GM18507 (cell line): Measurements from ENCODE around the gene TBCEL.
"Not testable (repeated sequence)": the region's sequence is repeated elsewhere in the genome, so short reads cannot be mapped to it uniquely, and the experiment has no call there.

Source experiments
- DNase-seq: peaks from one replicate; pipeline ENCODE4 v3.0.0; 2011; ENCODE audit warnings: low read depth; ENCODE audit not compliant: insufficient read length; ENCODE audit errors: extremely low spot score
- FAIRE-seq: peaks from 2 replicates; lab custom pipeline; 2011; peaks lifted over from hg19 to GRCh38; lab: Jason Lieb, UNC

TBCEL gene

DNA sequence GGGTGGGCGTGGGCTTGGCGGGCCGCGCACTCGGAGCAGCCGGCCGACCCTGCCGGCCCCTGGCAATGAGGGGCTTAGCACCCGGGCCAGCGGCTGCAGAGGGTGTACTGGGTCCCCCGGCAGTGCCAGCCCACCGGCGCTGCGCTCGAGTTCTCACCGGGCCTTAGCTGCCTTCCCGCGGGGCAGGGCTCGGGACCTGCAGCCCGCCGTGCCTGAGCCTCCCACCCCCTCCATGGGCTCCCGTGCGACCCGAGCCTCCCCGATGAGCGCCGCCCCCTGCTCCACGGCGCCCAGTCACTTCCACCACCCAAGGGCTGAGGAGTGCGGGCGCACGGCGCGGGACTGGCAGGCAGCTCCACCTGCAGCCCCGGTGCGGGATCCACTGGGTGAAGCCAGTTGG lies 2.2 kb upstream of the TBCEL start:
- not testable (repeated sequence) for FAIRE-seq

DNA sequence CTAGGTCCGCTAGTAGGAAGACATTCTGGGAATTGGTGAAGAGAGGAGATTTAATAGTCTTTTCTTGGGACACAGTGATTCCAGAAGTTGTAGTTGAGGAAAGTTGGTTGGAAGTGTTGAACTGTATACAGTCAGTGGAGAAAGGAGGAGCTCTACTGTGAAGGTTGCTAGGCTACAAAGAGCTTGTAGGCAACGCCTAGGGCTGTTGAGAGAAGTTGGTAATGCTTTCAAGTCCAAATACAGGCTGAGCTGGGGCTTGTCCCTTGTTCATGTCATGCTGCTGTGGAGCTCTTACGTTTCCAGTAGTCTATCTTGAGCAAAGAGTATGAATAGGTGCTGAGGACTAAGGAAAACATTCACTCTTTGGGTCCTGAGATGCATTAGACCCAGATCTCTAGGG lies 1.1 kb downstream of the TBCEL start:
- DNase-seq (no peak), FAIRE-seq (no peak)

More for the DNA sequence above, 2.2 kb upstream of the TBCEL start:
- DNase-seq = not testable (repeated sequence)

DNA sequence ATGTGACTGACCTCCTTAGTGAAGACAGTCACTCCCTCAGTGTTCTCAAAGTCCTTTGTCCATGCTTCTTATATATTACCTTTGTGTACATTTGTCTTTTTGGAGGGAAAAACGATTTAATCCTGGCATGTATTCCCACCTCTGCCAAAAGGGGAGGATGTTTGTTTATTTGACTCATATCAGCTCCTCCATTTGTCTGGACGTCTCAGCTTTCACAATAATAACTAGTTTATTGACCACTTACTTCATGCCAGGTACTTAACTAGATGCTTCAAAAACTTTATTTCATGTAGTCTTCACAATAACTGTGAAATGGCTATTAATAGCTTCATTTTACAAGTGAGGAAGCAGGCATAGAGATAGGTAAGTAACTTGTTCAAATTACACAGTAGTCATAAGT lies 5.3 kb downstream of the TBCEL start:
- no peak for DNase-seq

DNA sequence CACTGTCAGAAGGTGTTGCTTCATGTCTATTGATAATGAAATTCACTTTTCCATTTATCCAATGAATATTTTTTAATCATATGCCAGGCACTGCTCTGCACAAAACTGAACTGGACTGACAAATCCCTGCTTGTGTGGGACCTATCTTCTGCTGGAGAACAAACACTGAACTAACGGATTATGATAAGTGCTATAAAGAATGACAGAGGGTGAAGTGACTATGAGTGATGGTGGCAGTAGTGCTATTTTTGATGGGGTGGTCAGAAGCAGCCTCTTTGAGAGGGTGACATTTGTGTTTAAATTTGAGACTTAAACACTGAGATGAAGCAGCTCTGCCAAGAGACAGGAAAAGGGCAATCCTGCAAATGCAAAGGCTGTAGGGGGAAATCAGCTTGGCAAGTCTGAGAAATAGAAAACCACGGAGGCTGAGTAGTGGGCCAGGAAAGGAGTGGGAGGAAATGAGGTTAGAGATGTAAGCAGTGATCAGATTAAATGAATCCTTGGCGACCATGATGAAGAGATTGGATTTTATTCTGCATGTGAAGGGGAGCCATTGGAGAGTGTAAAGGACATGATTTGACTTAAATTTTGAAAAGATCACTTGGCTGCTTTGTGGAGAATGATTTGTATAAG lies 6.0 kb downstream of the TBCEL start:
- DNase-seq (no peak), FAIRE-seq (no peak)

More for the DNA sequence above, 5.3 kb downstream of the TBCEL start:
- FAIRE-seq = no peak

DNA sequence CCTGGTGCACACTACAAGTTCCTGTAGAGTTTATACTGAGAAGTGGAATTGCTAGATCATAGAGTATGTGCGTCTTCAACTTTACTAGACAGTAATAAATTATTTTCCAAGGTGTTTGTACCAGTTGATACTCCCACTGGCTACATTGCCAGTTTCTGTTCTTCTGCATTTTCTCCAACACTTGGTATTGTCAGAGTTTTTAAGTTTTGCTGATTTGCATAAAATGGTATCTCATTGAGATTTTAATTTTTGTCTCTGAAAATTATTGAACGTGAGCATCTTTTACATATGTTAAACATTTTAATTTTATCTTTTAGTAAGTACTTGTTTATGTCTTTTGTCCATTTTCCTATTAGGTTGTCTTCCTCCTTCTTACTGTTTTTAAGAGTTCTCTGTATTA lies 7.3 kb downstream of the TBCEL start:
- no peak for DNase-seq
- no peak for FAIRE-seq

DNA sequence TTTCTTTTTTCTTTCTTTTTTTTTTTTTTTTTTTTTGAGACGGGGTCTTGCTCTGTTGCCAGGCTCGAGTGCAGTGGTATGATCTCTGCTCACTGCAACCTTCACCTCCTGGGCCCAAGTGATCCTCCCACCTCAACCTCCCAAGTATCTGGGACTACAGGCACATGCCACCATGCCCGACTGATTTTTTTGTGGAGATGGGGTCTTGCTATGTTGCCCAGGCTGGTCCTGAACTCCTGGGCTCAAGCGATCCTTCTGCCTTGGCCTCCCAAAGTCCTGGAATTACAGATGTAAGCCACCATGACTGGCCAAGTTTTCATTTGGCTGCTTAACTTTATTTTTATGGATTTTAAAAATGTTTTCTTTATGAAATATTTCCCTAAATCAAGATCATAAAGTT lies 7.7 kb downstream of the TBCEL start:
- FAIRE-seq, DNase-seq: not testable (repeated sequence)

DNA sequence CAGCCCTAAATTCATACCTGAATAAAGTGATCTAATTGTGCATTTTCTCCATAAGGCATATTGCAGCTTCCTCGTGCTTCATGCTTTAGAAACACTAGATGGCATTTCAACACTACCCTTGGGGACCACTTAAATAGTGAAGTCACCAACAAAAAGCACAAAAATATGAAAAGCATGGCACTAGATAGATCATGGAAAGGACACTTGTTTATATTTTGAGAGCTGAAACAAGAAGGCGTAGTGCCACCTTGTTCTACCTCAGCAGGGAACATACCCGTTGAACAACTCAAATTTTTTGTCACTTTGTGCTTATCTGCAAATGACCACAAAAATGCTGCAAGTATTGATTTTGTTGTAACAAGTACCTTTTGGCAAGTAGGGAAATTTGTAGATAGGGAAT lies 8.6 kb downstream of the TBCEL start:
- no peak for FAIRE-seq
- DNase-seq = no peak

DNA sequence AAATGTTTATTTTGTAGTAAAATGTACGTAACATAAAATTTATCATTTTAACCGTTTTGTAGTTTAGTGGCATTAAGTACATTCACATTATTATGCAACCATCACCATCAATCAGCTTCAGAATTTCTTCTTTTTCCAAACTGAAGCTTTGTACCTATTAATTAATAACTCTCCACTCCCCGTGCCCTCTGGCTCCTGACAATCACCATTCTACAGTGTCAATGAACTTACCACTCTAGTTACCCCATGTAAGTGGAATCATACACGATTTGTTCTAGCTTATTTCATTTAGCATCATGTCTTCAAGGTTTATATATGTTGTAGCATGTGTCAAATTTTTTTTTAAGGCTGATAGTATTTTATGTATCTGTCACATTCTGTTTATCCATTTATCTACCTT lies 9.7 kb downstream of the TBCEL start:
- FAIRE-seq = peak; percentile 18

DNA sequence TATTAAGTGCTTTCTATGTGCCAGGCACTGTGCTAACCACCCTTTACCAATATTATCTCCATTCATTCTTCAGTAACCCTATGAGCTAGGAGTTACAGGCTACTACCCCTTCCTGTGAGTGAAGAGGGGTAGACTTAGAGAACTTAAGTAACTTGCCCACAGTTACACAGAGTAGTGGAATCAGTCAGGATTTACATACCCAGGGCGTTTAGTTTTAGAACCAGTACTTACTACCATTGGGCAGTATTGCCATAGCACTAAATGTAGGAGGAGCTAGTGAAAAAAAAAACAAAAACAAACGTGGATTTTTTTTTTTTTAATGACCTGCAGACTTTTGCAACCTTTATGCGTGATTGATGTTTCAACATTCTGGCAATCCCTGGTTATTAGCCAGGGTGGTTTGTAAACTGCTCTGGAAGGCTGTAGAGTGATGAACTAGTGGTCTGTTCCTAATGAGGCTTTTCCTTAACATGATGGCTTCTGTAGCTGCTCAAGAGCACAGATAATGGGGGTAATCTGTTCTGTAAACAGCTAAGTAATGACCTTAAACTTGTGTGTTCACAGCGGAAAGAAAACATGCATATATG lies 11.4 kb downstream of the TBCEL start:
- DNase-seq (no peak), FAIRE-seq (no peak)

More for the DNA sequence above, 9.7 kb downstream of the TBCEL start:
- no peak for DNase-seq

DNA sequence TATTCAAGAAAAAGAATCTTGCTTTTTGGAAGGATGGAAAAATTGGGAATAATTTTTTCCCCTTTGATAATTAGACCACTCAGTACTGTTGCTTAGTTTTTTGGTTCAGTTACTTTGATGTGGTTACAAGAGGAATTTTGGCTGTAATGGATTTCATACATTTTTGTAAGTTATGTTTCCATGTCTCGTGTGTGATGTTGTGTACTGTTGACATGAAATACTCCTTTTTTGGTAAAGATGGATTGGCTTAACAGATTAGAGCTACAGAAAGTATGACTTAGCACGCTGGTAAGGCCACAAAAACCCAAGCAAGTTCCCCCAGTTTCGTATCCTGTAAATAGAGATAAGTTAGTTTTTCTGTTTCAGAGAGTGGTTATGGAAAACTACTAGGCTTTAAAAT lies 11.9 kb downstream of the TBCEL start:
- DNase-seq (no peak), FAIRE-seq (peak; percentile 64)

DNA sequence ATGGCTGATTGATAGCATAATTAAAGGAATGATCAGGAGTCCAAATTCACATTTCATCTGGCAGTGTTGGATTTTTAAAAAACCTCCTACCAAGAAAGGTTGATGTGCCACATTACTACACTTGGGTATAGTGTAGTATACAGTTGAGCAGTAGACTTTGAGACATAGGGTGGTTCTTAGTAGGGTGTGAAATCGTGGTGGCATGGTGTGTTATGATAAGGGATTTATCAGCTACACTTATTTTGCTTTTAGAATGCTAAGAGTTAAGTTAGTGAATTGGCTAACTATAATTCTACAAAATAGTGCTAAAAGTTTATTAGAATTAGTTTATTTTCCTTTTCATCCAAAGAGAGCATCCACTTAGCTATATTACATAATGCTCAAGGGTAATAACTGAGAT lies 13.1 kb downstream of the TBCEL start:
- DNase-seq = no peak
- FAIRE-seq = no peak

DNA sequence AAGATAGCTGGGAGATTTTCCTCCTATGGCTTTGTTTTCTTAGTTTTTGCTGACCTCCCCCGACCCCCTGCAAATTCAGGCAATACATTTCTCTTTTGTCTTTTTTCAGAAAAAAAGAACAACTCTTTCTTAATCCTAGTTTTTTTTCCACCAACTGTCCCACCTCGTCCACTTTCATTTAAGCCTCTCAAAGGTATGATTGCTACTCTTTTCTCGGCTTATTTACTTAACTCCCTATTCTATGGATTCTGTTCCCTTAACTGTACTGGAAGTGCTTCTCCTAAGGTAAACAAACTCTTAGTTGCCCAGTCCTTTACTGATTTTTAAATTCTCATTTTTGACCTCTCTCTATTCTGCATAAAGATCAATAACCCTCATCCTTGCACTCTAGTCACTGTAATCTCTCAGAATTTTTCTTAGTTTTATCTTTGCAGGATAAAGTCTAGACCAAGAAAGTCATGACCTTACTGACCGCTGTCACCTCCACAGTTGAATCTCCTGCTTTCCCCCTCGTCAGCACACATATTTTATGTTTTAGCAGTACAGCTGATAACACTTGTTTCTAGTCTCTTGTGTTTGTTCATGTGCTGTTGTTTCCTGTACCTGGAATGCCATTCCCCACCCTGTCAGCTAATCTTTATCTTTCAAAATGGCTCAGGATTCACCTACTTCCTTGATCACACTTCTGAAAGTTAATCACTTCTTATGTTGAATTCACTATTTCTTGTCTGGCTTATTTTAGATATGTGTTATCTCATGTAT lies 14.9 kb downstream of the TBCEL start:
- no peak for FAIRE-seq
- no peak for DNase-seq

DNA sequence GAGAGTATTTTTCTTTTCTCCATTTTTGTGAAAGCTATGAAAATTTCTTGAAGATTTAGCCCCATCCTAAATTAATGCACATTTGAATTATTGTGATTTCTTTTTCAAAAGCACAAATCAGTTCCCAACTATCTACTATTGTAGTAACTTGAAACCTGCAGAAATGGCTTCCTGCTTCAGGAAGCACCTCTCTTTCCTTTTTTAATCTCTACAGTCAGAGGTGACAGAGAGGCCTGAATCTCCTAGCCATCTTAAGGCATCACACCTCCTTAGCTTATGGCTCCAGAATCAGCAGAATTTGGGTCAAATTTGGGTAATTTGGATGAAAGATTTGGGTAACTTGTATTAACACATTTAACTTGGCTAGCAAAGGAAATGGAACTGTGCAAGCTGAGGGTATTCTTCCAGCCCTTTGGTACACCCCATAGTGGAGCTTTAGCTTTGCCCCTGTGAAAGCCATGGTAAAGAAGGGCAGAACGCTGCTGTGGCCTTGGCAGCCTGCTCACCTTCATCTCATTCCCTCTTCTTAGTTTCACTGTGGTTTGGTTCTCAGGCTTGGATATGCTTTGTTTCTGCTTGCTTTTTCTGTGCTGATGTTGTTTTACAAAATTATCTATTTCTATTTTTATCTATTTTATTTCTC lies 16.2 kb downstream of the TBCEL start:
- FAIRE-seq (no peak), DNase-seq (no peak)

DNA sequence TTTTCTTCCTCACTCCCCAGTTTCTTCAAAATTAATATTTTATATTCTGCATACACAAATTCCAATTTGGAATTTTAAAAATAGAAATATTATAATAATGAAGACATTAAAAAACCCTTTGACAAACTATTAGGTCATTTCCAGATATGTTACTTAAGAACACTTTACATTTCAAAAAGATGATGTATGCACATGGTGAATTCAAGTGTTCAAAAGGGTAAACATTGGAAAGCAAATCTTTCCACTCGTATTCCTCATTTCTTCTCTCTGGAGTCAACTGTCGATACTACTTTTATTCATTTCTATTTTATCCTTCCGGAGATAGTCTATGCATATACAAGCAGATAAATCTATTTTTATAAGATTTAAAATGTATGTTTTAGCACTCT lies 16.7 kb downstream of the TBCEL start:
- no peak for FAIRE-seq
- DNase-seq = no peak

DNA sequence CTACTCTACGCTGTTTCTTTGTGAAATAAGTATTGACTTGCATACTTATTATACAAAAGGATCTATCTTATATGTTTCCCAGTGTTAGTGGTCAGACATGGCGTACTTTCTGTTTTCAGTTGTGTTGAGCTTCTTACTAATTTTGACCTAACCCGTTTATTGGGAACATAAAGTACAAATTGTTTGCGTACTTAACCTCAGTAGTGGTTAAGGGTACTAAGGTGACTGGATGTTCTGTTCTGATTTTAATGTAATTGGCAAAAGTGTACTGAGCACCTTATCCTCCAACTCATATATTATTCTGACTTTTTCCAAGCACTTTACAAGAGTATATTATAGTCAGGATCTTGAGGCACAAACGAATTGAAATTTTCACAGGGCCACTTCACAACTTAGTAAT lies 17.2 kb downstream of the TBCEL start:
- FAIRE-seq = no peak
- no peak for DNase-seq

DNA sequence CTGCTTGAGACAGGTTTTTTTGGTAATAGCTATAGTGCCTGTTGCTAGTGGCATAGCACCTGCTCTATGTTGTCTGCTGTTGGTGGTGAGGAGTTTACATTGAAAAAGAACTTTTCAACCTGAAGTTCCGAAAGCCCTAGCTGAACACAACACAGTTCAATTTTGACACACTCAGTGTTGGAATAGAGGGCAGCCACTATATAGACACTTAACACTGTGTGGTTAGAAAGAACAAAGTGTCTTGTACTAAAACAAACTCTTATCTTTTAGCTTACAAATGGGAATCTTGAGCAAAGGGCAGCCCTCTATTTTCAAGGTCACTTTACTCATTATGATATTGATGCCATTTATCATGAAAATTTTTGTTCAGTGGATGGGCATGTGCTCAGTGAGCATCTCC lies 18.4 kb downstream of the TBCEL start:
- DNase-seq (no peak), FAIRE-seq (no peak)

DNA sequence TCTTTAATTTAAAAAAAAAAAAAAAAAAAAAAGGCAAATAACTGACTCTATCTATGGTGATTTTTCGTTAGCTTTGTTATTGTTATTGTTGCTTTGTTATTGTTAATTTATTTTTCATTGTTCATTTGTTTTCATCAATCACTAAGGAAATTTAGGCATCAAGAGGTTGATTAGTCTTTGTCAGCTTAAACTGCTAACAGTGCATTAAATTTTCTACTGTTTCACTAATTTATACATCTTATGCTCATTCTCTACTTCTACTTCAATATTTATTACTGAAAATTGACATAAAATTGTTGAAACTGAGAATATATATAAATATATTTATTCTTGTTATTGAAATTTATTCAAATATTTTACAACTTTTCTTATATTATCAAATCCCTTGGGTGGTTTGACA lies 24.0 kb downstream of the TBCEL start:
- FAIRE-seq (no peak), DNase-seq (no peak)

DNA sequence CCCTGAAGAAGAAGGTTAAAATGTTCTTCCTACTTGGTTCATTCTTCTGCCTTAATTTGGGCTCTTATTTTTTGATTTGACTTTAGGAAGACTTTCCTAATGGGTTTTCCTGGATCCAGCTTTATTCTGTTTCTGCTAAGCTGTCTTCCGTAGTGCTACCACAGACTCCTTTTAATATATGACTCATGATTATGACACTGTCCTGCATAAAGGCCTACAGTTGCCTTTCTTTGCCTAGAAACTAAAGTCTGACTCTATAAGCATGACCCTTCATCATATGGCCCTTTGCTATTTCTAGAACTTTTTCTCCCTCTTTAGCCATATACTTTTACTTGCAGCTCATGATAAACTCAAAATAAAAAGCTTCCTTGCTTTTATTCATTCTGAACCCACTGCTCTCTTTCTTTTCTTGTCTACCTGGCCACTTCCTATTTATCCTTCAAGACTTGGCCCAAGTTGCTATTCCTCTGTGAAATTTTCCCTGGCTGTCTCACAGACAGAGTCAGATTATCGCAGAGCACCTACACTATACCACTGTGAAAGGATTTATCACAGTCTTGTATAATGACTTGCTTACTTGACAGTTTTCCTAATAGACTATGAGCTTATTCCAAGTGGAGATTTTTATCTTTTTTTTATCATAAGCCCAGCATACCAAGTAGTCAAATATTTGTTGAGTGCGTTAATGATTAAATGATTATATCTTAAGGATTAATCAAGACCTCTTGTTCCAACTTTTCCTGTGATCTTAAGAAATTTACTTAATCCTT lies 24.7 kb downstream of the TBCEL start:
- DNase-seq (no peak), FAIRE-seq (no peak)

DNA sequence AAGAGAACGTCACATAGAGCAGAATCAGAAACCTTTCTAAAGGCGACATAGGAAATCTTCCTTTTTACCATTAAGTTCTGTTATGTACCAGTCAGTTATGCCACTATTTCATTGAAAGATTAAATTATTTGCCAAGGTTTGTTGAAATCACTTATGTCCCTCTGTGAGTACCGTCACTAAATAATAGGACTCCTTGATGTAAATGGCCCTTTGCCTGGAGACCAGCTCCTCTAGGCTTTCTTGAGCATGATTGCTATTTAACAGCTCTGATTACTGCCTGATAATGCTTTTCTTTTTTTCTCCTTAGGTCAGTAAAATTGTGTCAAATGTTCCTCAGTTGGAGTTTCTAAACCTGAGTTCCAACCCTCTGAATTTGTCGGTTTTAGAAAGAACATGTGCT lies 29.3 kb downstream of the TBCEL start:
- FAIRE-seq (no peak), DNase-seq (no peak)

DNA sequence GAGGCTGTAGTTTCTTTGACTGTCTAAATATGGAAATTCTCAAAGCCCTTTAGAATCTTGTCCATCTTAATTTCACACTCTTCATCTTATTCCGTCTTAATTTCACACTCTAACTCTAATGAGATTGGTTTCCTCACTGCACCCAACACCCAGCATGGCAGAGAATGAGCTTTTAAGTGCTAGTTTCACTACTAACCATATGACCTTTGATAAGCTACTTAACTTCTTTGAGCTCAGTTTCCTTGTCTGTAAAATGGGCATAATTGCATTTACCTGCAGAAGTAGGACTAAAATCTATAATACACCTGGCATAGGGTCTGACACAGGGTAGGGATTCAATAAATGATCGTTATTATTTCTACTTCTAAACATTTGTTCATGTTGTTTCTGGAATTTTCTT lies 30.4 kb downstream of the TBCEL start:
- no peak for FAIRE-seq
- no peak for DNase-seq
